HPDE6-E6E7 (cell line): ENCODE data around the gene ANP32A.
"Not testable (repeated sequence)": the region's sequence is repeated elsewhere in the genome, so short reads cannot be mapped to it uniquely, and the experiment has no call there.

Experiments
- DNase-seq: peaks from one replicate; pipeline ENCODE4 v3.0.0; 2011; ENCODE audit warnings: missing footprints; ENCODE audit errors: extremely low spot score

ANP32A gene

GRCh38 chr15:68782589-68783161, 38.0 kb downstream of the ANP32A start:
- DNase-seq = no peak

GRCh38 chr15:68781766-68782588, 38.7 kb downstream of the ANP32A start:
- no peak for DNase-seq

- no peak for DNase-seq
Observed at GRCh38 chr15:68781217-68781616, 39.5 kb downstream of the ANP32A start.

- DNase-seq = no peak
Observed at GRCh38 chr15:68778876-68779275, 41.8 kb downstream of the ANP32A start.

- no peak for DNase-seq
Observed at GRCh38 chr15:68776477-68777270, 44.0 kb downstream of the ANP32A start.

- no peak for DNase-seq
Observed at GRCh38 chr15:68775671-68776476, 44.8 kb downstream of the ANP32A start.

GRCh38 chr15:68775236-68775577, 45.5 kb downstream of the ANP32A start:
- no peak for DNase-seq

GRCh38 chr15:68774521-68775235, 46.0 kb downstream of the ANP32A start:
- DNase-seq = no peak

GRCh38 chr15:68774120-68774519, 46.6 kb downstream of the ANP32A start:
- no peak for DNase-seq

GRCh38 chr15:68773036-68773435, 47.7 kb downstream of the ANP32A start:
- DNase-seq = no peak

GRCh38 chr15:68770216-68770615, 50.5 kb downstream of the ANP32A start:
- DNase-seq = no peak

- DNase-seq = no peak
Observed at GRCh38 chr15:68769702-68770101, 51.0 kb downstream of the ANP32A start.

- no peak for DNase-seq
Observed at GRCh38 chr15:68768321-68768720, 52.4 kb downstream of the ANP32A start.

GRCh38 chr15:68767833-68768232, 52.9 kb downstream of the ANP32A start:
- no peak for DNase-seq

GRCh38 chr15:68765602-68766368, 54.9 kb downstream of the ANP32A start:
- no peak for DNase-seq

GRCh38 chr15:68764090-68764489, 56.6 kb downstream of the ANP32A start:
- DNase-seq = no peak

- no peak for DNase-seq
Observed at GRCh38 chr15:68763063-68763462, 57.6 kb downstream of the ANP32A start.

GRCh38 chr15:68759982-68760579, 60.6 kb downstream of the ANP32A start:
- not testable (repeated sequence) for DNase-seq

- no peak for DNase-seq
Observed at GRCh38 chr15:68755731-68756130, 65.0 kb downstream of the ANP32A start.

- DNase-seq = no peak
Observed at GRCh38 chr15:68751622-68752021, 69.1 kb downstream of the ANP32A start.
